HG03196 (cell line): ENCODE measurements around the gene CALHM1.
"Not testable (repeated sequence)": the region's sequence is repeated elsewhere in the genome, so short reads cannot be mapped to it uniquely, and the experiment has no call there.

ENCODE experiments used
- ATAC-seq: cut with Tn5 transposase; IDR thresholded peaks from one replicate; pipeline ENCODE4 v1.9.1; 2021; ENCODE audit not compliant: unreplicated experiment

CALHM1 gene

DNA sequence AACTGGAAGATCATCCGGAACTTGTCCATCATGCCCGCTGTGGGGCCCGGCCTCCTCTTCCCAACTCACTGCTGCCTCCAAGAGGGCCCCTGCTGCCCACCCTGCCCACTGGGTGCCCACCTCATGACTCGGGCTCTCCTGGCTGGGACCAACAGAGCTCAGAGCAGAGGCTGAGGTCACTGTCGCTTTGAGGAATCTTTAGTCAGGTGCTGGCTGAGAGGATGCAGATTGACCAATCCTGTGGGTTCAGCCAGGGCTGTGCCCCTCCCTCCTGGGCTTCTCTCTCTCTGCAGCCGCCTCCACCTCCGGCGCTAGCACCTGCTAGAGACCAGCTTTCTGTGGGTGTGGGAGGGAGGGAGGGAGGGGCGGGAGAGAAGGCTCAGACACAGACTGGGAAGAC is at the start of gene CALHM1:
TSS of gene CALHM1 (minus strand) at position 181 of the 400 bp plus-strand sequence. CDS start at position 32, 149 bp downstream.
- ATAC-seq, result no peak

DNA sequence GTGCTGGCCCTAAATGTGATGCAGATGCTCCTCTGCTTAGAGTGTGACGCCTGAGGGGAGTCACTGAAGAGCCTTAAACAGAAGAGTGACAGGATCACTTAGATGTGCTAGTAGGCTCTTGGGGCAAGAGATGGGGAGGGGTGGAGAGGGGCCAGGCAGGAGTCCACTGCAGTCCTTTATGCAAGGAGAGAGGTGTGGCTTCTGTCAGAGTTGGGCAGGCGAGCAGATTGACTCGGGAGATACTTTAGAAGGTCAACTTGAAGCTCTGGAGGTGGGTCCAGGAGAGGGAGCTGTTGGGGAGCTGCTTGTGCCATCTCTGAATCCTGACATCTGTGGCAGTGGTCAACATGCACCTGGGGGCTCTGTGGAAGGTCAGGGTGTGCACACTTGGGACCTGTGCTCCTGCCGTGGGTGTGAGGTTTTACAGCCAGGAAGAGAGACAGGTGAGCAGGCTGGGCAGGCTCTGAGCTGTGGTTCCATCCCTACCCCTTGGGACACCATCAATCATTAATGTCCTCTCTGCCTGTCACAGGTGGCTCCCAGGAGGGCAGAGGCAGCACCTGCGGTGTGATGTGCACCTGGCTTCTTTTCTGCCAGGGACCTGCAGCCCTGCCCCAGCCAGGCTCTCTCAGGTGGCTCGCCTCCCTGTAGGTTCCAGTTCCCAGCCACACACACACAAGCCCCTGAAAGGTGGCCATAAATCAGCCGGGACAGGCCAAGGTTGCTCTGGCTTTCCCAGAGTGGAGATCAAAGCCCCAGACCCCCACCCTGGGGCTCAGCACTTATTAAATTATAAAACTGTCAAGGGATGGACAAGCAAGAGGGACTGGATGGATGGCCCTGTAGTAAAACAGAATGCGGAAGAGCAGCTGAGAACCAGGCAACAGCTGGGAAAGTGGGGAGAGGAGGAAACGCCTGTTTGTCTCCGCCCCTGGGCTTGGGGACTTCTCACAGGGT is 48.8 kb upstream of the CALHM1 start:
- no peak for ATAC-seq

DNA sequence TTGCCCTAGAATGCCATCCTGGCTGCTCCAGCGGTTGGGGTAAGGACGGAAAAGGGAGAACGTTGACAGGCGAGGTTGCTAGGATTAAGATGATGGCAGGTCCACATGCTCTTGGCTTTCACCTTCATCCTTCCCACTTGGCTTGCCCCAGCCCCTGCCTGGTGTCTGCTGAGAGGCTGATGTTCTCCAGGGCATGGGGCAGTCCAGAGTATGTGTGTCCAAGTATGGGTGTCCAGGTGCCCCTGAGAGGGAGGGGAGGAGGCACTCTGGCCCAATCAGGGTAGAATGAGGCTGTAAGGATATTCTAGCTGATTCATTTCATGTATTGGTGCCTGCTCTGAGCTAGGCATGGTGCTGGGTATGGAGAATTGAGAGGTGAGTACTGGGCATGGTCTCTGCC is 47.4 kb upstream of the CALHM1 start:
- no peak for ATAC-seq

GRCh38 chr10:103504181-103504783 is 45.6 kb upstream of the CALHM1 start:
- ATAC-seq, result no peak

DNA sequence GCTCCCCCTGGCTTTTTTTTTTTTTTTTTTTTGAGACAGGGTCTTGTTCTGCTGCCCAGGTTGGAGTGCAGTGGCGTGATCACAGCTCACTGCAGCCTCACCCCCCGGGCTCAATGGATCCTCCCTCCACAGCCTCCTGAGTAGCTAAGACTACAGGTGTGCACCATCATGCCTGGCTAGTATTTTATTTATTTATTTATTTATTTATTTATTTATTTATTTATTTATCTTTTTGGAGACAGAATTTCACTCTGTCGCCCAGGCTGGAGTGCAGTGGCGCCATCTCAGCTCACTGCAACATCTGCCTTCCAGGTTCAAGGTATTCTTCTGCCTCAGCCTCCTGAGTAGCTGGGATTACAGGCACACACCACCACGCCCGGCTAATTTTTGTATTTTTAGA is 45.1 kb upstream of the CALHM1 start:
- ATAC-seq, result not testable (repeated sequence)

DNA sequence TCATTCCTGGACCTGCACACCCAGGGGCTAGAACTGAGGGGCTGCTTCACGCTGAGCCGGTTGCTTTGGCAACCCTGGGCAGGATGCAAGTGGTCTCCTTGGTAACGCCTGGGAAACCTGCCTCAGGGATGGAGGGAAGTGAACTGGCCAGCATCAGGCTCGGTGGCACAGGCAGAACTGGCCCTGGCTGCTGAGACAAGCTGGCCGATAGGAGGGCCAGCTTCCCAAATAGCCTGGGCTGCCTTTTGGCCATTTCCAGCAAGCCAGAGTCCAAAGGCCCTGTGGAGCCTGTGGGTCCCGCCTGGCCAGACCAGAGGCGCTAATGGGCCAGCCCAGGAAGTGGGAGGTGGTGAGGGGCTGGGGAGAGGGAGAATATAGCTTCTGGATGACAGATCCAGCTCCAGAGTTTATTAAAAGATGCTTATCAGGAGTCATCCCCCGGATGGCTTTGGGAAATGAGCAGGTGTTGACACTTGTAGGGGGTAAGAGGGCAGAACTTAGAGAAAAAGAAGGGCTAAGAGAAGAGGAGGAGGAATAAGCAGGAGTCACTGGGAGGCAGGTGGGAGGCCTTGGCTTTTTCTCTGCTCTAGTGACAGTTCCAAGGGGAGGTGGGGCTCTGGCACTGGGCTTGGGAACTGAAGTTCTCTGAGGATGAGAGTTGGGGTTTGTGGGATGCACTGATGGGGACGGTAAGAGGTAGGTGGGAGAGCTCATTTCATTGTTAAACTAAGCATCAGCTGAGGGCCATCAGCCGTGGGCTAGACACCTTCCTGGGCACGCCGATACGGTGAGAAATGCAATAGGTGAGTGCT is 44.4 kb upstream of the CALHM1 start:
- ATAC-seq, result no peak

DNA sequence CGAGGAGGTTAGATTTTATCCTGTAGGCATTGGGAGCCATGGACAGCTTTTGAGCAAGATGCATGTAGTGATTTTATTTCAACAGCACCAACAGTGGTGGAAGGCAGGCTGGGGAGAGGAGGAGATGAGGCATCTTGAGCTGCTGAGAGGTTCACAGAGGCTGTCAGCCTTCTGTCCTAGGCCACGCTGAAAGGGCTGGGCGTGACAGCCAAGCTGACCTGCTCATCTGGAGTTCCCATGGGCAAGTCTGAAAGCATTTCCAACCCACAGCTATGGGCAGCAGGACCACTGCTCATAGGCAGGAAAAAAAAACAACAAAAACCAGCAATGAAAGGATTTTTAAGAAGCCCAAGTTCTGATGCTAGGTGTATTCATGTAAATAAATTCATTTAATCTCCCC is 42.5 kb upstream of the CALHM1 start:
- ATAC-seq, result no peak

DNA sequence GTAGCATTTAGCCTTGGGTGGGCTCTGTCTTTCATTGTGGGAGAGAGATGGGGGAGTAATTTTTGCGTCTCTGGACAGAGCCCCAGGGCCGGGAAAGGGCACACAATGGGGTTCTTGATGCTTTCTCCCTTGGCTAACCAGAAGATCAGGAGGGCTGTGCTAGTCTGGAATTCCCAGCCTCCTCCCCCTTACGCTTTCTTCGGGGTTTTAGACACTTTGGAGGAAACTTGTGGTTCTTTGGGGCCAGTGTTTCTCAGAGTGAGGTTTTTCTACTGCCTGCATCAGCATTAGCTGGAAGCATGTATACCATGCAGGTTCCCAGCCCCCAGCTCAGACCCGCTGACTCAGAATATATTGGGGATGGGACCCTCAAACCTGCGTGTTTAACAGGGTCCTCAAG is 41.8 kb upstream of the CALHM1 start:
- no peak for ATAC-seq

DNA sequence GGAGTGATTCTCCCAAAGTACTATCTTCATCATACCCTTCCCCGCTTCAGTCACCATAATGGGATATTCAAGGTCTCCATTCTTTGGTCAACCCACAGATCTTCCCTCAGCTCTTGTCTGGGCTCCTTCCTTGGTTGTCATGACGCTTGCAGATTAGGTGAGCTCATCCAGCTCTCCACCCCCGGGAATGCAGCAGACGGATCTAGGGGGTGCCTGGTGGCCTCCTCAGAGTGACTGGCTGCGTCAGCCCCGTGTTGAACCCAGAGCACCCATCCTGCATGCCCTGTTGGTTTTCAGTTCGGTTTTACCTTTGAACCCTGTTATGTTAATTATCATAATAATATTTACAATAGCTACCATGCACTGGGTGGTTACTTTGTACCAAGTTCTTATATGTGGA is 41.2 kb upstream of the CALHM1 start:
- ATAC-seq, result no peak

- ATAC-seq, result no peak
Observed at GRCh38 chr10:103498936-103499638, 40.4 kb upstream of the CALHM1 start.

DNA sequence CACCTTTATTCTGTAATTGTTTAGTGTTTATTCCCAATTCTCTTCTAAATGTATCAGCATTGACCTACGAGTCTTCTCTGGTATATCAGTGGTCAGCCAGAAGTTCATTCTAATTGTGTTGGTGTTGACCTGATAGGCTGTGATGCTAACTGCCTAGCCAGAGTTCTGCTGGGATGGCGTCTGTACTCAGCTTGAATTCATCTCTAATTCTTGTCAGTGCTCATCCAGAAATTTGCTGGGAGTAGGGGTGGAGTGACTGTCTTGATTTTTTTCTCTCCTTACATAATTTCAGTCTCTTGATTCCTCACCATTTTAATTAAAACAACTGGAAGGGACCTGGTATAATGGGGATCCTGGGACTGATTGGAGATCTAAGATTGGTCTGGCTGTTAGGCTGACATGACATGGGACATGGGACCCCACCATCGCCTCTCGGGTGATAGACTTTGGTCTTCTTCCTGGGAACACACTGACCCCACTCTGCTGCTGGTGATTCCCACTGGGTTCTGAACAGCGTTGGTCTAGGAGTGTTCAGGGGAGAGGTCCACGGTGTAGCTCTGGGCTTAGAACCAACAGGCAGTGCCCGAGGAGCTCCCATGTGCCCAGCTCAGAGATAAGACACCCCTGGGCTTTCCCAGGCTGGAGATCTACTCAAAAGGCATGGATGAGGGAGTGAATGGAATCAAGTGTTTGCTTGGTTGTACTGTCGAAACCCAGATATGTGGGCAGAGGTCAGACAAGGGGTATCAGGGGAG is 38.6 kb upstream of the CALHM1 start:
- no peak for ATAC-seq

- no peak for ATAC-seq
Observed at GRCh38 chr10:103495321-103495720, 36.6 kb upstream of the CALHM1 start.

DNA sequence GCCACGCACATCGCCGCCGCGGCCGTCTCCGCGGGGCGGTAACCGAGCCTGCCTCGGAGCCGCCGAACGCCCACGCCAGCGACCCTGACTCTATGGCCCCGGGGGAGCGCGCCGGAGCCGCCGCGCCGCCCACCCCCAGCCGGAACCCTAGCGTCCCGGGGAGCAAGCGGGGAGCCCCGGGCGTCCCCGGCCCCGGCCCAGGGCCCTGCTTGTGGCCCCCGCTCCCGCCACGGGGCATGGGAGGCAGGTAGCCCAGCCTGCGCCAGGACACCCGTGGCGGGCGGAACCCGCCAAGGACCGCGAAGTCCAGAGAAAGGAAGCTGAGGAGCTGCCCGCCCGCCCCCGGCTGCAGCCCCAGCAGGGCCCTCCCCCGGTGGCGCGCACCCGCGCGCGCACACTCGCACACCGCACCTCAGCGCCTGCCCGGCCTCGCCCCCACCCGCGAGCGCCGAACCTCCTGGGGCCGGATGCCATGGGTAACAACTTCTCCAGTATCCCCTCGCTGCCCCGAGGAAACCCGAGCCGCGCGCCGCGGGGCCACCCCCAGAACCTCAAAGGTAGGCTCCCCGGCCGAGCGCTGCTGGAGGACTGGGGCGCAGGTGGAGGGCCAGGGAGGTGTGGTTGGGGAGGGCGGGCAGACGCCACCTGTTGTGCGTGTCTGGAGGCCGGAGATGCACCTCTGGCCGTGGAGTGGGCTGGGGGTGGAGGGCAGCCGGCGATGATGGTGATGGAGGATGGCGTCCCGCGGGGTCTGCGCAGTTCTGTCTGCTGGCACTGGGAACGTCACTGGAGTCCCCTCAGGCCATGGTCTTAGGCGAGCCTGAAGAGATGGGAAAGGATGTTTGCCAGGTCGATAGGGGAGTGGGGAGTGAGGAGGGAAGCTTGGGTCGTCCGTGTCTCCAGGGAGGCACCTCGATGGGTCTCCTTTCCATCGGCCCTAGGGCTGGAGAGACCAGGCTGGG is 35.5 kb upstream of the CALHM1 start:
- ATAC-seq, result no peak

DNA sequence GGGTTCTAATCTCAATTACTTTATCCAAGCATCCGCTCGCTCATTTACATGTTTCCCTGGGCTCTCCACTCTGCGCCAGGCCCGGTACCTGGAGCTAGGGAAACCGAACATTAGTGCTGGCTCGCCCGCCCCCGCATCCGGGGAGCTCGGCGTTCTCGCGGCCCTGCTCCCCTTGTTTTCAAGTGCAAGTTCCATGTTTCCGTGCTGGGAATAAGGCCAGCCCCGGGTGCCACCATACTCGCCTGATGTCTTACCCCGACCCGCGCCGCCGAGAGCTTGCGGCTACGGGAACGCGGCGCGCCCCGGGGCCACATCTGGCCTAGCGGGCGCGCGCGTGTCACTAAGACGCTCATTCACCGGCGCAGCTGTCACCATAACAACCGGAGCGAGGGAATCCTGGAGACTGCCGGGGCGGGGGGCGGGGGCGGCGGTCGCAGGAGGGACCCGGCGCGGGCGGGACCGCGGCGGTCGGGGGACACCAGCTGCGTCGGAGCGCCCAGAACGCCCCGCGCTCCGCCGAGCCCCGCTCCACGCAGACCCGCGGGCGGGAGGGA is 34.7 kb upstream of the CALHM1 start, which contains the start of gene NEURL1:
TSS of gene NEURL1 (plus strand) at position 344 of the 554 bp plus-strand sequence. CDS start 683 bp downstream, outside the sequence.
- ATAC-seq, result no peak

GRCh38 chr10:103492655-103493261 is 34.1 kb upstream of the CALHM1 start:
- no peak for ATAC-seq

DNA sequence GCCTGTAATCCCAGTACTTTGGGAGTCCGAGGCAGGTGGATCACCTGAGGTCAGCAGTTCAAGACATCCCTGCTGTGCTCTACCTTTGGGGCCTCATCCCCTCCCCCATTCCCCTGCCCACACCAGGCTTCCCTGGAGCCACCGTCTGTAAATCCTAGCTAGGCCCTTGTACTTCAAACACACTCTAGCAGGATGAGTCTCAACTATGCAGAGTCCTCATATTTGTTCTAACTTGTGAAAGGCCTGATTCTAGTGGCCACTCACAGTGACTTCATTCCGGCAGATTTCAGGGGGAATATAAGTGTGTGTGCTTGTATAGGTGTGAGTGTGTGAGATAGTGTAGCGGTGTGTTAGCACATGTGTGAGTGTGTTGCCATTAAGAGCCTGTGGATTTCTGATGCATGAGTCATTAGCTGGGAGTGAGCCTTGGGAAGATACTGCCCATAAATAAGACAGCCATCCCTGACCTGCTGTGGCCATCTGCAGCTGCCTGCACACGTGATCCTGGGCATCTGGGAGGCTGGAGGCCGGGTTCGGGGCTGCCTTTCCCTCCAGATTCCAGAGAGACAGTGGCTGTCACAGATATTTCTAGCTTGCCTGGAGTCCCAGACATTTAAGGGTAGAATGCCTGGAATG is 33.1 kb upstream of the CALHM1 start:
- ATAC-seq, result no peak

DNA sequence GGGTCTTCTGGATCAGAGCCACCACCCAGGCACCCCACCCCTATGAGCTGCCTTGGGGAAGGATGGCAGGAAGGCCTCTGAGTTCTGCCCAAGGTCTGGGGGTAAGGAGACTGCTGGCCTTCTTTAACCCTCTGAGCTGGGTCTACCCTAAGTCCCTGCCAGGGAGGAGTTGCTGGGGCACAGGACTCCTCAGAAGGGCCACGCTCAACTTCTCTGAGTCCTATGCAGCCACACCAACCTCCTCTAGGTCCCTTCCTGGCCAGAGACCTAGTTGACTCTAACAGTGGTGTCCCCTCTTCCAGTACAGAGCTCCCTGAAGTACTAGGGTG is 32.2 kb upstream of the CALHM1 start:
- no peak for ATAC-seq

DNA sequence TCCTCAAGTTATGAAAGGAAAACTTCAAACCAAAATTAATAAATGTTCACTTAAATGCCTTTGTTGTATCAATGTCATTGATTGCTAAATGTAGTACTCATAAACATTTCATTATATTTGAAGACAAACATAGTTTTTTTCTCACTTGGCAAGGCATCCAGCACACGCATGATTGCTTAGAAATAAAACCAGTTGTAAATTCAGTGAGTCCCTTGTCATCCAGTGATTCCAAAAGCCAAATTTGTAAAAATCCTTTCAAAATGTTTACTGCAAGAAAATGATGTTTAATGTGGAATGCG is 28.7 kb upstream of the CALHM1 start:
- no peak for ATAC-seq
